Pons (tissue), 1 donor: ENCODE results near the gene ACOX3.

ENCODE experiments used
- DNase-seq: peaks from one replicate; pipeline ENCODE4 v3.0.0-alpha.2; 2016; ENCODE audit warnings: low spot score

ACOX3 gene

DNA sequence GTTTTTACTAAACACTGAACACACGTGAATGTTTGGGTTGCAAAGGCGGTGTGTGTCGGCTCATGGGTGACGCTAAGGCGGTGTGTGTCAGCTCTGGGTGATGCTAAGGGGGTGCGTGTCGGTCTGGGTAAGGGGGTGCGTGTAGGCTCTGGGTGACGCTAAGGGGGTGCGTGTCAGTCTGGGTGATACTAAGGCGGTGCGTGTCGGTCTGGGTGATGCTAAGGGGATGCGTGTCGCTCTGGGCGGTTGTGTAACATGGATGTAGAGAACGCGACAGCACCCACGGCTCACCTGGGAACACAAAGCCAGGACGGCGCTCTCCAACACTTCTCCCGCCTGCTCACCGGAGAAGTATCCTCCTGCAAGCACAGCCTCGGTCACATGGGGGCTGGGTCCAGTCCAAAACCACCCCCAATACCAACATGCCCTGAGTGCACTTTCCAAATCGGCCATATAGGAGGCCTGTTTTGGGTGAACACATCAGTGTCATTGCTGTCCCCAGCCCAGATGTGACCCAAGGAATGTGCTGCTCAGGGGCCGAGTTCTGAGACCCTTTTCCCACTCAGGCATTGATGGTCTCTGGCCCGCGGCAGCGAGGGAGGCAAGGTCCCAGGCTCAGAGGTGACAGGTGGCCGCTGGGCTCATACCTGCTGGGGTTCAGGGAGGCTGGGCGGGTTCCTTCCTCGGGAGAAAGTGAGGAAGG is 67.1 kb downstream of the ACOX3 start:
- DNase-seq, result no peak

- DNase-seq, result no peak
Measured at GRCh38 chr4:8372506-8372905, 68.0 kb downstream of the ACOX3 start.

DNA sequence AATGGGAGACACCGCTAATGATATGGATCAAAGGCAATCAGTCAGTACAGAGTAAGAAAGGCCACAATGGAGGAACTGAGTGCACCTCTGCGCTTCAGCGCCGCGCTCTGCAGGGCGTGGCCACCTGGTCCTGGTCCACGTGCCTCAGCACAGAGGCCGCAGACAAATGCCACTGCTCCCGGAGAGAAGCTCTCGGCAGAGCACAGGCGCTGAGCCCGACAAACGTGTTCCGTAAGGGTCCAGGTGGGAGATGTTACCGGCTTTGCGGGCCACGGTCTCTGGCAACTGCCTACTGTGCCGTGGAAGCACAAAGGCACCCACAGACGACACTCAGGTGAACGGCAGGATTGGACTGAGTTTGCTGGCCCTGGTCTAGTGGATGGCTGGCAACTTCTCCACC is 68.9 kb downstream of the ACOX3 start:
- DNase-seq, result no peak

- DNase-seq, result no peak
Measured at GRCh38 chr4:8370835-8371595, 69.5 kb downstream of the ACOX3 start.

- DNase-seq, result no peak
Measured at GRCh38 chr4:8370106-8370787, 70.3 kb downstream of the ACOX3 start.

GRCh38 chr4:8369426-8370105 is 71.0 kb downstream of the ACOX3 start:
- DNase-seq, result no peak

DNA sequence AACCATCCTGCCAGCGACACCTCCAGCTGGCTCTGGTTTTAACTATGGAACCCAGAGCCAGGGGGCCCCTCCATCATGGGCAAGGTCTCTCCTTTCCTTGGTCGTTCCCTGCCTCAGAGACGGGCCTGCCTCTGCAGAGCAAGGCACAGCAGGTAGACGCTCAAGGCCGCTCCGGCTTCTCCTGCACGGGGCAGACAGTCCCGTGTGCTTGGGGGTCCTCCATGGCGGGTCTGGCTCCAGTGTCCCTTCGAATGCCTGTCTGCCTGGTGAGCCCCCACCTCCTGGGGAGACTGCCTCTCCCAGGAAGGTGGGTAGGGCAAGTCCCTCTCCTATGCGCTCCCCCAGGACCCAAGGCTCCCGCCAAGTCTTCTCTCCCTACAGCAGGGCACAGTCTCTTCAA is 71.5 kb downstream of the ACOX3 start:
- DNase-seq, result no peak

DNA sequence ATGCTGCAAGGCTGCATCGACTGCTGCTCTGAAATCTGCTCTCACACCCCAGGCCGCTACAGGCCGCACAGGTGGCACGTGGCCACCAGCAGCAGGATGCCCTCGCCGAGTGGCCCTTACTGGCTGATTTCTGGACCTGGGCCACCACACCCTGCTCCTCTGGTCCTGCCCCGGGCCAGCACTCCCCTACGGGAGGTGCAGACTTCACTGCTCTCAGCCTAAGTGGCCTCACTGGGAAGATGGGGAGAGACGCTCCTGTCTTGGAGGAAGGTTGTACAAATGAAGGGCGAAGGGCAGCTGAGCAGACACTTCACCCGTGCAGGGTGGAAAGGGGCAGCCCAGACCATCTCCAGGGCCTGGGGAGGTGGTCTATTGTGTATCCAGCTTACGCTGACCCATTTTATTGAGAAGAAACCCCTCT is 72.5 kb downstream of the ACOX3 start:
- no peak for DNase-seq

GRCh38 chr4:8366601-8367000 is 73.9 kb downstream of the ACOX3 start:
- DNase-seq, result no peak

DNA sequence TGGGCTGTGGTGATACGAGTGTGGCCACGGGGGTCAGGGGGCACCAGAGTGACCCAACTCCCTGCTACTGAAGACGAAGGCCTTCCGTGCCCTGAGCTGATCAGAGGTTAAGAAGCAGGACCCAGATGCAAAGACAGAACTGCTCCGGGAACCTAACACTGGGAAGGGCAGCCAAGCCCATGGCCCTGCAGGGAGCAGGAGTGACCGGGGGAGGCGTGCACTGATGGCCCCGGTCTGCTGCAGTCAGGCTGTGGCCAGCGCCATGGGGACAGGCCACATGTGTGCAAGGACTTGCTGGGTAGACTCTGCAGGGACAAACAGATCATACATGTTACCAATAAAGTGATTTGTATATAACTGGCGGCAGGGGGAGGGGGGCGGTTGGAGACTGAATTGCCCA is 74.6 kb downstream of the ACOX3 start:
- no peak for DNase-seq

DNA sequence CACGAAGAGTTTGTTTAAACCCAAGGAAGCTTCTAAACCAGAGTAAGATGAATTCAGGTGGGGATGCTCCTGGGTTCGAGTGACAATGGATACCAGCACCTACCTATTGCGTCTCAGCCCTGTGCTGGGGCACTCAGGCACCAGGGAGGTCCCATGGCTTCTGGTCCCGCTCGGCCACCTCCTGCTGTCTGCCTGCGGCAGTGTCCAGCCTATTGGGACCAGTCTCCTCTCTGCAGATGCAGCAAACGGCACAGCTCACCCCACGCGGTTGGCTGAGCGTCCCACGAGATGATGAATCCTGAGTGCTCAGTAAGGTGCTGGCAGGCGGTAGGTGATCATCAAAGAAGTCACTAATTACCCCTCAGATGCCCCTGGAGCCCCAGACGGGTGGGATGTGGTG is 75.2 kb downstream of the ACOX3 start:
- no peak for DNase-seq

DNA sequence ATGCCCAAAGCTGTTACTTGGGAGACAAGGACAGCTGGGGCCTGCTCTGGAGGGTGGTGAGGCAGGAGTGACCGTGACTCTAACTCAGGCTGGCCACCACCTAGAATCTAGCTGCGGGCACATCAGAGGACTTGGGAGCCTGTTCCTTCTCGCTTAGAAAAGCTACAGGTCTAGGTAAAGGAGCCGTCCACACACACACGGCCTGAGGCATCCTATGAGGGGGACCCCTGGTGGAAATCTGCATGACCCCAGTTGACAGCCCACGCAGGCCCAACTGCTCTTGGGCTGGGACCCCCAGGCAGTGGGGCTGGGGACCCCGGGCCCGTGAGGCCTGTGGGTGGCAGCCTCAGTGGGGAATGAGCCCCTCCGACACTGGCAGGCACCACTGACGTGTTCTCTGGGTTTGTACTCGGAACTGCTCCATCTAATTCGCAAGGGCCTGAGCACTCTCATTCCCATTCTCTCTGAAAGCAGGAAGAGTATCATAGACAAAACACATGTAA is 75.6 kb downstream of the ACOX3 start:
- DNase-seq, result no peak

DNA sequence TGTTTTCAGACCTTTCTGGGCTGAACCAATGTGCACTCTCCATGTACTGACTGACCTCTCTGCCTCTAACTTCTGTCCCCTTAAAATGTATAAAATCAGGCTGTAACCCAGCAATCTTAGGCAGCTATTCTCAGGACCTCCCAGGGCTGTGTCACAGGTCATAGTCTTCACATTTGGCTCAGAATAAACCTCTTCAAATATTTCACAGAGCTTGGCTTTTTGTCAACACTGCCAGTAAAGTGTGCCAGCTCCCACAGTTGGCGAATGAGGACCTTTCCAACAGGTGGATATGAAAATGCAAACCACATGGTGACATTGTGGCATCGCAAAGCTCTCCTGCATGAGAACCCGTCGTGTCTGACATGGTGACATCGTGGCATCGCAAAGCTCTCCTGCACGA is 76.4 kb downstream of the ACOX3 start:
- DNase-seq, result no peak

GRCh38 chr4:8362483-8362882 is 78.0 kb downstream of the ACOX3 start:
- DNase-seq, result no peak

- DNase-seq, result no peak
Measured at GRCh38 chr4:8359193-8359592, 81.3 kb downstream of the ACOX3 start.

DNA sequence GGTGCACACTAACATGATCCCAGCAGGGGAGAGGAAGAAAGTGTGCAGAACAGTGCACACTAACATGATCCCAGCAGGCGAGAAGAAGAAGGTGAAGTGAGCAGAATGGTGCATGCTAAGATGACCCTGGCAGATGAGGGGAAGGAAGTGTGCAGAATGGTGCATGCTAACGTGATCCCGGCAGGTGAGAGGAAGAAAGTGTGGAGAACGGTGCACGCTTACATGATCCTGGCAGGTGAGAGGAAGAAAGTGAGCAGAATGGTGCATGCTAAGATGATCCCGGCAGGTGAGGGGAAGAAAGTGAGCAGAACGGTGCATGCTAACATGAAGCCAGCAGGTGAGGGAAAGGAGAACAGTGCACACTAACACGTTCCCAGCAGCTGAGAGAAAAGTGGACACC is 83.7 kb downstream of the ACOX3 start:
- DNase-seq, result no peak

GRCh38 chr4:8355864-8356565 is 84.5 kb downstream of the ACOX3 start:
- no peak for DNase-seq

DNA sequence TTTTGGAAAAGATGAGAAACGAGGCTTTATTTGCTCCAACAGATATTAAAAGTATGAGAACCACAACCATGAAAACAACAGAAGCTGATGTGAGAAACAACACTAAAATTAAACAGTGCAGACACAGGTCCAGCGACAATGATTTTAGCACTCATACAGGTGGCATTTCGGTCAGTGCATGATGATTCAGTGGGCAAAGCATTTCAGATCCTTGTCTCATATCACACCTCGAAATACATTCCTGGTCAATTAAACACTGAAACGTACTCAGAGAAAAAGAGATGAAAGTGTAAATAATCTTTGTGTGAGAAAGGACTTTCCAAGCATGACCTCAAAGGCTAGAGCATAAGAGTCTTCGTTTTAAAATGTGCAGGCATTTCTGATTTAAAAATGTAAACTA is 85.2 kb downstream of the ACOX3 start:
- DNase-seq, result no peak

DNA sequence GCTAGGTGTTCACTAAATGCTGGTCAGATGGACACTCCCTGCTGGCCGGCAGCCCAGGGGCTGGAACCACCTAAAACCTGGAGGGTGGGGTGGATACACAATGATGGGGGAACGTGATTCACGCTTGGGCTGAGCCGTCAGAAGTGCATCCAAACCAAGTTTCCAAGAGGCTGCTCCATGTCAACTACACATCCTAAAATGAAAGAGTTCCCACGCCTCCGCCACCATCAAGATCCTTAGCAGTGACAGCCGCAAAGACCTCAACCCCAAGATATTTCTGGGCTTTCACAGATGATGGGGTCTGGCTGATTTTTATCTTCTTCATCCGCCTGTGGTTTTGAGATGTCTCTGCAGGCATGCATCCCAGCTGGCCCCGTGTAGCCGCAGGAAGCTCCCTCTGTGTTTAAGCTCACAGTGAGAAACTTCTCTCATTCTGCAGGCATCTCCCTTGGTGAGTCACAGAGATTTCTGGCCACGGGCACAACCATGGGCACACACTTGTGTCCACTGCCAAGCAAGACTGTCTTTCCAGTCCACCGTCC is 86.5 kb downstream of the ACOX3 start:
- DNase-seq, result no peak

DNA sequence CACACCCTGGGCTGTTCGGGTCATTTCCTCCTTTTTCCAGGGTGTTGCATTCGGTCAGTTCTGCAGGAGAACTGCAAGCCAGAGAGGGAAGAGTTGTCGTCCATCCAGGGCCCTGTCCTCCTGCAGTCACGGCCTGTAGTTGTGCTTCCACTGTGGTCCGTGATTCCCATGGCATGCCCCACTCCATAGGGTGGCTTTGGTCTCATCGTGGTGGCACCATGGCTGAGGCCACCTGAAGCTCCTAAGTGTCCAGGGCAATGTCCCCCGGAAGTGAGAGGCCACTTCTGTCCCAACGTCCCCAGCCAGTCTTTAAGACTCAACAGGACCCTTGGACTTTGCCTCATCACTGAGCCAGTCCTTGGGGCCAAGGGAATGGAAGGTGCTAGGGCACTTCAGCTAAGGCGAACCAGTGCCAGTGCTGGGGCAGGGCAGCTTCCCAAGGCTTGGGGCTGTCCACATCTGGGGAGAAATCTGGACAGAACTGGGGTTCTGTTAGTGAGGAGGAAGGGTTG is 87.3 kb downstream of the ACOX3 start:
- DNase-seq, result no peak
